Dedifferentiated amniotic fluid mesenchymal stem cell (primary cell): Measurements from ENCODE around the gene DDIT4.
"Not testable (repeated sequence)": the region's sequence is repeated elsewhere in the genome, so short reads cannot be mapped to it uniquely, and the experiment has no call there.

ENCODE experiments used
- DNase-seq: peaks from one replicate; pipeline ENCODE4 v3.0.0-alpha.2; 2016; ENCODE audit errors: extremely low spot score

The DDIT4 gene

GRCh38 chr10:72295330-72295910, 21.7 kb downstream of the DDIT4 start:
- DNase-seq: no peak

GRCh38 chr10:72296829-72297280, 23.1 kb downstream of the DDIT4 start:
- DNase-seq: not testable (repeated sequence)

- DNase-seq: peak; percentile 52
Measured at GRCh38 chr10:72297281-72297804, 23.6 kb downstream of the DDIT4 start.

- DNase-seq: peak; percentile 98
Measured at GRCh38 chr10:72297805-72298591, 24.3 kb downstream of the DDIT4 start.

- DNase-seq: no peak
Measured at GRCh38 chr10:72298592-72299519, 25.1 kb downstream of the DDIT4 start.

- DNase-seq: no peak
Measured at GRCh38 chr10:72303424-72304128, 29.9 kb downstream of the DDIT4 start.

GRCh38 chr10:72306215-72306760, 32.6 kb downstream of the DDIT4 start:
- no peak for DNase-seq

- not testable (repeated sequence) for DNase-seq
Measured at GRCh38 chr10:72307711-72308110, 34.0 kb downstream of the DDIT4 start.

- no peak for DNase-seq
Measured at GRCh38 chr10:72308320-72308987, 34.7 kb downstream of the DDIT4 start.

GRCh38 chr10:72309290-72310240, 35.8 kb downstream of the DDIT4 start:
- no peak for DNase-seq

- no peak for DNase-seq
Measured at GRCh38 chr10:72310241-72310633, 36.5 kb downstream of the DDIT4 start.

- DNase-seq: no peak
Measured at GRCh38 chr10:72310636-72311035, 36.9 kb downstream of the DDIT4 start.

GRCh38 chr10:72311667-72312066, 37.9 kb downstream of the DDIT4 start:
- DNase-seq: no peak

GRCh38 chr10:72312865-72313391, 39.2 kb downstream of the DDIT4 start:
- no peak for DNase-seq

- no peak for DNase-seq
Measured at GRCh38 chr10:72314263-72314662, 40.5 kb downstream of the DDIT4 start.

- no peak for DNase-seq
Measured at GRCh38 chr10:72315054-72315453, 41.3 kb downstream of the DDIT4 start.

- peak; percentile 49 for DNase-seq
Measured at GRCh38 chr10:72315611-72316385, 42.1 kb downstream of the DDIT4 start.

GRCh38 chr10:72316386-72316700, 42.6 kb downstream of the DDIT4 start:
- DNase-seq: no peak
